SK-N-SH treated with all-trans-retinoic acid at 6 μM for 48 hours (cell line): ENCODE results near the gene KCNG4.

Experiments used
- ESRRG ChIP-seq: fragments of 250-450 bp; sonication (Bioruptor Pico); IDR thresholded peaks from 2 replicates; pipeline ENCODE4 v1.6.1; 2021; ENCODE audit warnings: mild to moderate bottlenecking
- ZFP3 ChIP-seq: fragments of 250-450 bp; sonication (Bioruptor Pico); IDR thresholded peaks from 2 replicates; pipeline ENCODE4 v1.5.0; 2020; ENCODE audit warnings: mild to moderate bottlenecking, moderate library complexity
- ZNF565 ChIP-seq: fragments of 450-650 bp; formaldehyde crosslinking; conservative IDR thresholded peaks from 2 replicates; pipeline ENCODE4 v1.5.0; 2020; ENCODE audit warnings: low read depth, mild to moderate bottlenecking, moderate library complexity
- ZNF8 ChIP-seq: fragments of 450-650 bp; formaldehyde crosslinking; IDR thresholded peaks from 2 replicates; pipeline ENCODE4 v1.5.0; 2020; ENCODE audit warnings: mild to moderate bottlenecking, moderate library complexity
- TF ChIP-seq, protein P1 (sequence below): fragments of 250-450 bp; sonication (Bioruptor Pico); IDR thresholded peaks from 2 replicates; pipeline ENCODE4 v1.8.0; 2020; ENCODE audit warnings: mild to moderate bottlenecking, moderate library complexity, borderline replicate concordance
- TF ChIP-seq, protein P2 (sequence below): fragments of 250-450 bp; sonication (Bioruptor Pico); IDR thresholded peaks from 2 replicates; pipeline ENCODE4 v1.5.1; 2021; ENCODE audit warnings: mild to moderate bottlenecking, moderate library complexity
- TF ChIP-seq, protein P3 (sequence below): fragments of 250-450 bp; sonication (Bioruptor Pico); IDR thresholded peaks from 2 replicates; pipeline ENCODE4 v1.5.1; 2020; ENCODE audit warnings: low read depth, mild to moderate bottlenecking, moderate library complexity

- no peak for TF ChIP-seq ESRRG
- no peak for TF ChIP-seq ZNF565
- TF ChIP-seq ZFP3, result no peak
- no peak for TF ChIP-seq ZNF8 (CRISPR knock-in tag)
- TF ChIP-seq, protein P1, sequence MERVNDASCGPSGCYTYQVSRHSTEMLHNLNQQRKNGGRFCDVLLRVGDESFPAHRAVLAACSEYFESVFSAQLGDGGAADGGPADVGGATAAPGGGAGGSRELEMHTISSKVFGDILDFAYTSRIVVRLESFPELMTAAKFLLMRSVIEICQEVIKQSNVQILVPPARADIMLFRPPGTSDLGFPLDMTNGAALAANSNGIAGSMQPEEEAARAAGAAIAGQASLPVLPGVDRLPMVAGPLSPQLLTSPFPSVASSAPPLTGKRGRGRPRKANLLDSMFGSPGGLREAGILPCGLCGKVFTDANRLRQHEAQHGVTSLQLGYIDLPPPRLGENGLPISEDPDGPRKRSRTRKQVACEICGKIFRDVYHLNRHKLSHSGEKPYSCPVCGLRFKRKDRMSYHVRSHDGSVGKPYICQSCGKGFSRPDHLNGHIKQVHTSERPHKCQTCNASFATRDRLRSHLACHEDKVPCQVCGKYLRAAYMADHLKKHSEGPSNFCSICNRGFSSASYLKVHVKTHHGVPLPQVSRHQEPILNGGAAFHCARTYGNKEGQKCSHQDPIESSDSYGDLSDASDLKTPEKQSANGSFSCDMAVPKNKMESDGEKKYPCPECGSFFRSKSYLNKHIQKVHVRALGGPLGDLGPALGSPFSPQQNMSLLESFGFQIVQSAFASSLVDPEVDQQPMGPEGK, result no peak
- TF ChIP-seq, protein P2, sequence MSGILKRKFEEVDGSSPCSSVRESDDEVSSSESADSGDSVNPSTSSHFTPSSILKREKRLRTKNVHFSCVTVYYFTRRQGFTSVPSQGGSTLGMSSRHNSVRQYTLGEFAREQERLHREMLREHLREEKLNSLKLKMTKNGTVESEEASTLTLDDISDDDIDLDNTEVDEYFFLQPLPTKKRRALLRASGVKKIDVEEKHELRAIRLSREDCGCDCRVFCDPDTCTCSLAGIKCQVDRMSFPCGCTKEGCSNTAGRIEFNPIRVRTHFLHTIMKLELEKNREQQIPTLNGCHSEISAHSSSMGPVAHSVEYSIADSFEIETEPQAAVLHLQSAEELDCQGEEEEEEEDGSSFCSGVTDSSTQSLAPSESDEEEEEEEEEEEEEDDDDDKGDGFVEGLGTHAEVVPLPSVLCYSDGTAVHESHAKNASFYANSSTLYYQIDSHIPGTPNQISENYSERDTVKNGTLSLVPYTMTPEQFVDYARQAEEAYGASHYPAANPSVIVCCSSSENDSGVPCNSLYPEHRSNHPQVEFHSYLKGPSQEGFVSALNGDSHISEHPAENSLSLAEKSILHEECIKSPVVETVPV, result no peak
- TF ChIP-seq, protein P3, sequence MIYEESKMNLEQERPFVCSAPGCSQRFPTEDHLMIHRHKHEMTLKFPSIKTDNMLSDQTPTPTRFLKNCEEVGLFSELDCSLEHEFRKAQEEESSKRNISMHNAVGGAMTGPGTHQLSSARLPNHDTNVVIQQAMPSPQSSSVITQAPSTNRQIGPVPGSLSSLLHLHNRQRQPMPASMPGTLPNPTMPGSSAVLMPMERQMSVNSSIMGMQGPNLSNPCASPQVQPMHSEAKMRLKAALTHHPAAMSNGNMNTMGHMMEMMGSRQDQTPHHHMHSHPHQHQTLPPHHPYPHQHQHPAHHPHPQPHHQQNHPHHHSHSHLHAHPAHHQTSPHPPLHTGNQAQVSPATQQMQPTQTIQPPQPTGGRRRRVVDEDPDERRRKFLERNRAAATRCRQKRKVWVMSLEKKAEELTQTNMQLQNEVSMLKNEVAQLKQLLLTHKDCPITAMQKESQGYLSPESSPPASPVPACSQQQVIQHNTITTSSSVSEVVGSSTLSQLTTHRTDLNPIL (CRISPR knock-in tag), result no peak
These were observed 33.0 kb upstream of the KCNG4 start for GRCh38 chr16:84272740-84273320.
